ENCODE measurements around the gene ACTR1A. TPM values are rescaled to one million over a fixed set of nuclear protein-coding genes. Genes with fewer than 3 reads are reported as not detected.
"Not testable (repeated sequence)": the region's sequence is repeated elsewhere in the genome, so short reads cannot be mapped to it uniquely, and the experiment has no call there.

Gene ACTR1A
- total and polyA plus RNA-seq, 9 of the 15 experiments (the other 6 are each of a cell fraction or from before 2014, with no cell fraction given) = 36.3 to 77.2 (median 49.6) TPM

- TF ChIP-seq ZBTB11 (CRISPR knock-in tag; IDR thresholded peaks at IDR 0.05) (peak in 1 of 3 experiments; percentile 54; a peak in 1 of 6 replicates), SNAPC5 (CRISPR knock-in tag; IDR thresholded peaks at IDR 0.05) (peak; percentile 38; the same call in 1 of the 2 replicates), ZNF324 (CRISPR knock-in tag; IDR thresholded peaks at IDR 0.05) (peak; percentile 65), ZNF707 (CRISPR knock-in tag; conservative IDR thresholded peaks at IDR 0.05) (peak; percentile 71), SMAD4 (CRISPR knock-in tag; conservative IDR thresholded peaks at IDR 0.05) (peak; percentile 98), KLF13 (tag; IDR thresholded peaks at IDR 0.05; ENCODE audit: borderline replicate concordance, low read depth) (peak; percentile 78; the same call in 1 of the 2 replicates), MYC (CRISPR knock-in tag; IDR thresholded peaks at IDR 0.05; ENCODE audit: borderline replicate concordance, low read depth) (peak; percentile 95), MAX (CRISPR knock-in tag; IDR thresholded peaks at IDR 0.05) (0 out of 2 replicates have a peak, but pooled peaks have one; percentile 35), ZSCAN32 (CRISPR knock-in tag; IDR thresholded peaks at IDR 0.05) (peak; percentile 69), FOXA3 (CRISPR knock-in tag; conservative IDR thresholded peaks at IDR 0.05 in 1 of 2, IDR thresholded peaks at IDR 0.05 in 1 of 2) (peak in 1 of 2 experiments; percentile 26; a peak in 1 of 4 replicates), ZNF165 (CRISPR knock-in tag; IDR thresholded peaks at IDR 0.05; ENCODE audit: borderline replicate concordance) (peak; percentile 72; the same call in 1 of the 2 replicates), ZNF395 (CRISPR knock-in tag; IDR thresholded peaks at IDR 0.05) (peak; percentile 84), ZNF584 (CRISPR knock-in tag; IDR thresholded peaks at IDR 0.05; ENCODE audit: low read depth) (peak; percentile 90), HDAC8 (tag; IDR thresholded peaks at IDR 0.05) (peak; percentile 97), ZNF311 (CRISPR knock-in tag; IDR thresholded peaks at IDR 0.05) (peak; percentile 98), HINFP (tag; conservative IDR thresholded peaks at IDR 0.05; ENCODE audit: low read depth) (peak; percentile 87), ZNF23 (CRISPR knock-in tag; IDR thresholded peaks at IDR 0.05) (peak; percentile 80)
- TF ChIP-seq MYC (IDR thresholded peaks at IDR 0.05; ENCODE audit: low read depth, low read length) = not testable (repeated sequence)
Measured at GRCh38 chr10:102454662-102455487, 47.6 kb downstream of the ACTR1A start (continued).
